Measurements from ENCODE around the gene JADE2. TPM values are rescaled to one million over a fixed set of nuclear protein-coding genes. Genes with fewer than 3 reads are reported as not detected.

The JADE2 gene
- total RNA-seq, 2 experiments from 2014 or later: 32.3 to 67.0 TPM

DNA sequence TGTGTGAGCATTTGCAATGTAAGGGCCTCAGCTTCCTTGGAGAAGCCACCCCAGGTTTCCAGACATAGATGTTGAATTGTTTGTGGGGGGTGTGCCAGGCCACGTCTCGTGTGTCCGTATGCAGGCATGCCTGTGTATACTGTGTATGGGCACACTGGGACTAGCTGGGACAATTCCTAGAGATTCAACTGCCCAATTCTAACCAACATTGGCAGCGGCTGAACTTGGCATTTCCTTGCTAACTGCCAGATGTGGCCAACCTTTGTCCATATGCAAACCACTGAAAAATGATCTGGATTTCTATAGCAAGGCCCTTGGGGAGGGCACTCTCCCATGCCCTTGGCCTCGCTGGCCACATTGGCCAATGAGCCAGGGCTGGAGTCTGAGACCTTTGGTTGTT lies 56.8 kb downstream of the JADE2 start:
- Histone ChIP-seq H3K79me2 (ENCODE audit: insufficient read depth, low read depth, low read length) (no peaks in the 10 kb centered on the region), H4K20me1 (ENCODE audit: insufficient read depth, low read length) (no peaks in the 10 kb centered on the region), H3K4me3 (ENCODE audit: low read depth, low read length, poor library complexity, severe bottlenecking) (no peak overlapping the region), H3K4me1 (ENCODE audit: insufficient read depth, low read length, poor library complexity, severe bottlenecking) (peaks cover 4% of the 10 kb centered on the region), H3K9me2 (ENCODE audit: insufficient read depth, low read length) (no peaks in the 10 kb centered on the region), H3K36me3 (ENCODE audit: insufficient read depth, low read length) (peaks cover 39% of the 10 kb centered on the region), H3K9me3 (ENCODE audit: low read length) (no peaks in the 10 kb centered on the region), H2AFZ (ENCODE audit: low read length) (no peak overlapping the region), H3K4me2 (ENCODE audit: low read length) (no peak overlapping the region), H3K27ac (ENCODE audit: low read depth, low read length, poor library complexity, severe bottlenecking) (no peak overlapping the region)
- DNase-seq (ENCODE audit: low spot score): no peak
- BruUV-seq (replicated peaks): no TSS peak
- CTCF ChIA-PET (ENCODE audit: unreplicated experiment): no interaction called here
- POLR2A ChIA-PET: no interaction called here
- intact Hi-C loops (cut with micrococcal nuclease; ENCODE audit: unreplicated experiment): no loop called here
- no peak for TF ChIP-seq EZH2phosphoT487 (IDR thresholded peaks at IDR 0.05; ENCODE audit: borderline replicate concordance, low read depth, low read length)
- TF ChIP-seq, protein P1, sequence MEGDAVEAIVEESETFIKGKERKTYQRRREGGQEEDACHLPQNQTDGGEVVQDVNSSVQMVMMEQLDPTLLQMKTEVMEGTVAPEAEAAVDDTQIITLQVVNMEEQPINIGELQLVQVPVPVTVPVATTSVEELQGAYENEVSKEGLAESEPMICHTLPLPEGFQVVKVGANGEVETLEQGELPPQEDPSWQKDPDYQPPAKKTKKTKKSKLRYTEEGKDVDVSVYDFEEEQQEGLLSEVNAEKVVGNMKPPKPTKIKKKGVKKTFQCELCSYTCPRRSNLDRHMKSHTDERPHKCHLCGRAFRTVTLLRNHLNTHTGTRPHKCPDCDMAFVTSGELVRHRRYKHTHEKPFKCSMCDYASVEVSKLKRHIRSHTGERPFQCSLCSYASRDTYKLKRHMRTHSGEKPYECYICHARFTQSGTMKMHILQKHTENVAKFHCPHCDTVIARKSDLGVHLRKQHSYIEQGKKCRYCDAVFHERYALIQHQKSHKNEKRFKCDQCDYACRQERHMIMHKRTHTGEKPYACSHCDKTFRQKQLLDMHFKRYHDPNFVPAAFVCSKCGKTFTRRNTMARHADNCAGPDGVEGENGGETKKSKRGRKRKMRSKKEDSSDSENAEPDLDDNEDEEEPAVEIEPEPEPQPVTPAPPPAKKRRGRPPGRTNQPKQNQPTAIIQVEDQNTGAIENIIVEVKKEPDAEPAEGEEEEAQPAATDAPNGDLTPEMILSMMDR (conservative IDR thresholded peaks at IDR 0.05; ENCODE audit: low read length): no peak

DNA sequence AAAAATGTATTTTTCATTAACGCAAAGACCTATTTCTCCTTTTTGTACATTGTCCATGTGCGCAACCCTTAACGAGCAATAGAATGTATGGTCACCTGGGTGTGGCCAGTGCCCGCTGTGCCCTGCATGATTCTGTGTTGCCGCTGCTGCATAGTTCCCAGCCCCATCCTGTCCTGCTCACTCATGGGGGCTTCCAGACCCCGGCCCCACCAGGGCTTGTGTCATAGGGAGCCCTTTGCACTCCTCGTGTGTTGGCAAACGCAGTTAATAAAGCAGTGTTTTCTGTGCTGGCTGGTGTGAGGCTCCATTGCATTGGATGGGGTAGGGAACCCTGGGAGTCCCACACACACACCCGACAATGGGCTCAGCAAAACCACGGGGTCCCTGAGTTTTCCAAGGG lies 57.5 kb downstream of the JADE2 start:
- no peaks in the 10 kb centered on the region for H3K9me2 ChIP-seq (ENCODE audit: insufficient read depth, low read length)
- peaks cover 34% of the 10 kb centered on the region for H3K36me3 ChIP-seq (ENCODE audit: insufficient read depth, low read length)
- no peaks in the 10 kb centered on the region for H3K79me2 ChIP-seq (ENCODE audit: insufficient read depth, low read depth, low read length)
- intact Hi-C loops (cut with micrococcal nuclease; ENCODE audit: unreplicated experiment): no loop called here
- no peaks in the 10 kb centered on the region for H3K9me3 ChIP-seq (ENCODE audit: low read length)
- POLR2A ChIA-PET: no interaction called here
- no peak overlapping the region for H3K4me3 ChIP-seq (ENCODE audit: low read depth, low read length, poor library complexity, severe bottlenecking)
- H3K4me1 ChIP-seq (ENCODE audit: insufficient read depth, low read length, poor library complexity, severe bottlenecking): peaks cover 4% of the 10 kb centered on the region
- H3K4me2 ChIP-seq (ENCODE audit: low read length): no peak overlapping the region
- no peak overlapping the region for H2AFZ ChIP-seq (ENCODE audit: low read length)
- no peak for DNase-seq (ENCODE audit: low spot score)
- no TSS peak for BruUV-seq (replicated peaks)
- CTCF ChIA-PET (ENCODE audit: unreplicated experiment): no interaction called here
- H4K20me1 ChIP-seq (ENCODE audit: insufficient read depth, low read length): no peaks in the 10 kb centered on the region
- no peak for TF ChIP-seq EZH2phosphoT487 (IDR thresholded peaks at IDR 0.05; ENCODE audit: borderline replicate concordance, low read depth, low read length)
- TF ChIP-seq, protein P1 (conservative IDR thresholded peaks at IDR 0.05; ENCODE audit: low read length): no peak
- H3K27ac ChIP-seq (ENCODE audit: low read depth, low read length, poor library complexity, severe bottlenecking): no peak overlapping the region

DNA sequence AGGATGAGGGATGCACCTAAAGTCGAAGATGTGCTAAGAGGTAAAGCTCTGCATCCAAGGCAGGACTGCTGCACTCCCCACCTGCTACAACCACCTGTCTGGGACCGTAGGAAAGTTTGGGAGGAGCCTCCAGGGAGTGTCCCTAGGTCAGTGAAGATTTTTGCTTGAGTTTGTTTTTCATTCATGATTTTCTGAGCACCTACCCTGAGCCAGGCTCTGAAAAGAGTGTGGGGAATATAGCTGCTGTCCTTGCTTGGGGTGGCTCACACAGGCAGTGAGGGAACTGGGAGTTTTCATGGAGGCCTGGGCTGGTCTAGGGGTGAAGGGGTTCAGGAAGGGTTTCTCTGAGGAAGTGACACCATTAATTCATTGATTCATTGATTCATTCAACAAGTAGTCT lies 58.3 kb downstream of the JADE2 start:
- intact Hi-C loops (cut with micrococcal nuclease; ENCODE audit: unreplicated experiment): no loop called here
- CTCF ChIA-PET (ENCODE audit: unreplicated experiment): no interaction called here

More for the DNA sequence above, 58.3 kb downstream of the JADE2 start:
- POLR2A ChIA-PET: no interaction called here
- Histone ChIP-seq H3K9me2 (ENCODE audit: insufficient read depth, low read length) (no peaks in the 10 kb centered on the region), H3K4me3 (ENCODE audit: low read depth, low read length, poor library complexity, severe bottlenecking) (no peak overlapping the region), H3K27ac (ENCODE audit: low read depth, low read length, poor library complexity, severe bottlenecking) (no peak overlapping the region), H4K20me1 (ENCODE audit: insufficient read depth, low read length) (no peaks in the 10 kb centered on the region), H3K79me2 (ENCODE audit: insufficient read depth, low read depth, low read length) (no peaks in the 10 kb centered on the region), H3K4me1 (ENCODE audit: insufficient read depth, low read length, poor library complexity, severe bottlenecking) (peaks cover 4% of the 10 kb centered on the region), H2AFZ (ENCODE audit: low read length) (no peak overlapping the region), H3K36me3 (ENCODE audit: insufficient read depth, low read length) (peaks cover 25% of the 10 kb centered on the region), H3K9me3 (ENCODE audit: low read length) (no peaks in the 10 kb centered on the region), H3K4me2 (ENCODE audit: low read length) (no peak overlapping the region)
- TF ChIP-seq, protein P1 (conservative IDR thresholded peaks at IDR 0.05; ENCODE audit: low read length): no peak
- no peak for TF ChIP-seq EZH2phosphoT487 (IDR thresholded peaks at IDR 0.05; ENCODE audit: borderline replicate concordance, low read depth, low read length)
- DNase-seq (ENCODE audit: low spot score): no peak
- BruUV-seq (replicated peaks): no TSS peak

All from OCI-LY7 (cell line).